BJ (cell line): Measurements from ENCODE around the gene KHSRP. TPM values are rescaled to one million over a fixed set of nuclear protein-coding genes. Genes with fewer than 3 reads are reported as not detected.

Experiments used
- CTCF ChIA-PET: fragments of 350-600 bp; formaldehyde crosslinking; extraction: SDS; loops from one replicate; lab custom pipeline; 2021; ENCODE audit warnings: antibody characterized with exemption, inconsistent platforms; lab: Yijun Ruan, JAX
- POLR2A ChIA-PET: fragments of 300-600 bp; sonication (Branson Sonifier 250); formaldehyde crosslinking; extraction: SDS; loops from one replicate; lab custom pipeline; 2021; ENCODE audit warnings: antibody characterized with exemption; lab: Charles Lee
- DNase-seq: peaks from one replicate; pipeline ENCODE4 v3.0.0-alpha.2; 2011; ENCODE audit warnings: low read depth
- H3K27me3 ChIP-seq: 2 replicates; pipeline ENCODE4 v1.6.0; 2011; ENCODE audit warnings: low read length; ENCODE audit not compliant: control insufficient read depth, insufficient read depth
- H3K36me3 ChIP-seq: 2 replicates; pipeline ENCODE4 v1.5.1; 2011; ENCODE audit warnings: low read length; ENCODE audit not compliant: control insufficient read depth, insufficient read depth
- H3K4me3 ChIP-seq: 2 replicates; pipeline ENCODE4 v1.5.1; 2011; ENCODE audit warnings: low read depth, mild to moderate bottlenecking, control low read depth, low read length
- CTCF ChIP-seq: IDR thresholded peaks from 2 replicates; pipeline ENCODE4 v1.5.1; 2011; ENCODE audit warnings: low read depth, mild to moderate bottlenecking, control low read depth, inconsistent platforms, low read length, moderate library complexity; ENCODE audit not compliant: insufficient read depth
- polyA plus RNA-seq: library from polyadenylated mRNA; depleted of rRNA; stranded (reverse); fragments of >200 nt; gene quantifications from 2 replicates; pipeline ENCODE4 v1.2.3, GENCODE V29; 2011

The KHSRP gene
- polyA plus RNA-seq, 1 experiment: 68.7 TPM

GRCh38 chr19:6423499-6424194, 964 bp downstream of the KHSRP start:
- ChIA-PET CTCF (no interaction called here), POLR2A (no interaction called here)
- Histone ChIP-seq H3K4me3 (peak overlapping the region; percentile 91), H3K27me3 (no peaks in the 10 kb centered on the region), H3K36me3 (peaks cover 23% of the 10 kb centered on the region)
- TF ChIP-seq CTCF: no peak
- no peak for DNase-seq

- POLR2A ChIA-PET: no interaction called here
- no peak for DNase-seq
- Histone ChIP-seq H3K36me3 (peaks cover 40% of the 10 kb centered on the region), H3K27me3 (no peaks in the 10 kb centered on the region), H3K4me3 (no peak overlapping the region)
- TF ChIP-seq CTCF: no peak
- CTCF ChIA-PET: interaction anchor here (1.7 kb wide), 1 partner anchor 9 kb away, joined by 6 read pairs; no protein-coding TSS in a partner anchor
Observed at GRCh38 chr19:6421075-6422014, 3.3 kb downstream of the KHSRP start.

- H3K36me3 ChIP-seq: peaks cover 56% of the 10 kb centered on the region
- TF ChIP-seq CTCF: no peak
Observed at GRCh38 chr19:6418562-6418932, 6.1 kb downstream of the KHSRP start.

GRCh38 chr19:6417713-6418561, 6.7 kb downstream of the KHSRP start:
- no peak for DNase-seq
- POLR2A ChIA-PET: no interaction called here
- Histone ChIP-seq H3K36me3 (peaks cover 56% of the 10 kb centered on the region), H3K27me3 (no peaks in the 10 kb centered on the region), H3K4me3 (no peak overlapping the region)
- CTCF ChIA-PET: interaction anchor here (1.2 kb wide), 1 partner anchor 25 kb away, joined by 3 read pairs; the partner anchor contains the start of gene GTF2F1
- peak; percentile 46 for TF ChIP-seq CTCF

More at GRCh38 chr19:6418562-6418932, 6.1 kb downstream of the KHSRP start:
- DNase-seq: no peak
- Histone ChIP-seq H3K4me3 (no peak overlapping the region), H3K27me3 (no peaks in the 10 kb centered on the region)
- ChIA-PET CTCF (interaction anchor here (0.8 kb wide), 1 partner anchor 9 kb away, joined by 3 read pairs; no protein-coding TSS in a partner anchor), POLR2A (no interaction called here)
